Lower leg skin (tissue), 3 donors: ENCODE measurements around the gene METAP1D.

ENCODE experiments used
- POLR2A ChIP-seq, 2 donors: fragments of 450-650 bp; IDR thresholded peaks; one replicate each; pipeline ENCODE4 v1.6.1; 2016 to 2017; ENCODE audit warnings: antibody characterized with exemption in 2 of 2, mild to moderate bottlenecking in 1 of 2, moderate library complexity in 1 of 2
- TF ChIP-seq, protein P1 (sequence below), 3 donors: fragments of 450-650 bp; IDR thresholded peaks; one replicate each; pipeline ENCODE4 v1.5.1; 2016; ENCODE audit warnings: antibody characterized with exemption in 3 of 3, mild to moderate bottlenecking in 3 of 3, moderate library complexity in 2 of 3

DNA sequence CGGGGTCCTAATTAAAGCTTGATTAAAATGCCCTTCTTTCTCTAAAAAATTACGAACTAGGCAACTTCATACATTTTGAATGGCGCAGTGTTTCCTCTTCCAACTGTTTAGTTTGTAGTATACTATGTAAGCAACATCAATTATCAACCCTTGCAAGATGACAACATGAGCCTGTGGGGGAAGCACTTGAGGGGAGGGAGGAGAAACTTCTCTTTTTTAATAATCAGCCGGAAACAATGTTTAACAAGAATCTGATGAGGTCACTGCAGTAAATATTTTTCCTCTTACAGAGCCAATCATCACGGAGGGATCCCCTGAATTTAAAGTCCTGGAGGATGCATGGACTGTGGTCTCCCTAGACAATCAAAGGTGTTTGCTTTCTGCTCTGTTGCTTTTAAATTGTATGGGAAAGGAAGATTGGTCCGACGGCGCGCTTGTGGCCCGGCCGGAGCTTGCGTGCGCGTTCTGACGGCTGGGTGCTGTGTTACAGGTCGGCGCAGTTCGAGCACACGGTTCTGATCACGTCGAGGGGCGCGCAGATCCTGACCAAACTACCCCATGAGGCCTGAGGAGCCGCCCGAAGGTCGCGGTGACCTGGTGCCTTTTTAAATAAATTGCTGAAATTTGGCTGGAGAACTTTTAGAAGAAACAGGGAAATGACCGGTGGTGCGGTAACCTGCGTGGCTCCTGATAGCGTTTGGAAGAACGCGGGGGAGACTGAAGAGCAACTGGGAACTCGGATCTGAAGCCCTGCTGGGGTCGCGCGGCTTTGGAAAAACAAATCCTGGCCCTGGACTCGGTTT lies 80.3 kb downstream of the METAP1D start:
- TF ChIP-seq, protein P1, sequence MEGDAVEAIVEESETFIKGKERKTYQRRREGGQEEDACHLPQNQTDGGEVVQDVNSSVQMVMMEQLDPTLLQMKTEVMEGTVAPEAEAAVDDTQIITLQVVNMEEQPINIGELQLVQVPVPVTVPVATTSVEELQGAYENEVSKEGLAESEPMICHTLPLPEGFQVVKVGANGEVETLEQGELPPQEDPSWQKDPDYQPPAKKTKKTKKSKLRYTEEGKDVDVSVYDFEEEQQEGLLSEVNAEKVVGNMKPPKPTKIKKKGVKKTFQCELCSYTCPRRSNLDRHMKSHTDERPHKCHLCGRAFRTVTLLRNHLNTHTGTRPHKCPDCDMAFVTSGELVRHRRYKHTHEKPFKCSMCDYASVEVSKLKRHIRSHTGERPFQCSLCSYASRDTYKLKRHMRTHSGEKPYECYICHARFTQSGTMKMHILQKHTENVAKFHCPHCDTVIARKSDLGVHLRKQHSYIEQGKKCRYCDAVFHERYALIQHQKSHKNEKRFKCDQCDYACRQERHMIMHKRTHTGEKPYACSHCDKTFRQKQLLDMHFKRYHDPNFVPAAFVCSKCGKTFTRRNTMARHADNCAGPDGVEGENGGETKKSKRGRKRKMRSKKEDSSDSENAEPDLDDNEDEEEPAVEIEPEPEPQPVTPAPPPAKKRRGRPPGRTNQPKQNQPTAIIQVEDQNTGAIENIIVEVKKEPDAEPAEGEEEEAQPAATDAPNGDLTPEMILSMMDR (IDR thresholded peaks at IDR 0.05), result no peak
- TF ChIP-seq POLR2A (IDR thresholded peaks at IDR 0.05), result no peak
